ENCODE data around the gene KLRB1. TPM values are rescaled to one million over a fixed set of nuclear protein-coding genes. Genes with fewer than 3 reads are reported as not detected.
"Not testable (repeated sequence)": the region's sequence is repeated elsewhere in the genome, so short reads cannot be mapped to it uniquely, and the experiment has no call there.

Gene KLRB1
- total RNA-seq, 2 donors from 2014 or later = 1.7 to 2.6 TPM

GRCh38 chr12:9587987-9588600, 19.6 kb downstream of the KLRB1 start:
- no peak overlapping the region for H3K9ac ChIP-seq (ENCODE audit: low read depth in 2 of 2, low read length in 2 of 2)
- no peaks in the 10 kb centered on the region for H3K27me3 ChIP-seq
- H3K27ac ChIP-seq = no peak overlapping the region
- no peaks in the 10 kb centered on the region for H3K9me3 ChIP-seq
- H3K36me3 ChIP-seq = no peaks in the 10 kb centered on the region
- DNase-seq = no peak
- TF ChIP-seq CTCF (IDR thresholded peaks at IDR 0.05) = no peak
- intact Hi-C loops (cut with DNase I) = no loop called here
- no peak overlapping the region for H3K4me3 ChIP-seq
- no peaks in the 10 kb centered on the region for H3K4me1 ChIP-seq

- H3K36me3 ChIP-seq; H3K9me3 ChIP-seq; intact Hi-C loops (cut with DNase I); H3K9ac ChIP-seq (ENCODE audit: low read depth in 2 of 2, low read length in 2 of 2); DNase-seq; H3K4me1 ChIP-seq; H3K27me3 ChIP-seq; H3K27ac ChIP-seq; H3K4me3 ChIP-seq: not testable (repeated sequence)
These were observed 30.0 kb downstream of the KLRB1 start for GRCh38 chr12:9577729-9578128.

GRCh38 chr12:9567151-9567550, 40.6 kb downstream of the KLRB1 start:
- H3K4me1 ChIP-seq; H3K9me3 ChIP-seq; intact Hi-C loops (cut with DNase I); H3K27me3 ChIP-seq; DNase-seq; H3K9ac ChIP-seq (ENCODE audit: low read depth in 2 of 2, low read length in 2 of 2); H3K27ac ChIP-seq; H3K4me3 ChIP-seq; H3K36me3 ChIP-seq: not testable (repeated sequence)

GRCh38 chr12:9566113-9566512, 41.6 kb downstream of the KLRB1 start:
- H3K36me3 ChIP-seq; H3K4me1 ChIP-seq; H3K27ac ChIP-seq; H3K9ac ChIP-seq (ENCODE audit: low read depth in 2 of 2, low read length in 2 of 2); H3K4me3 ChIP-seq; H3K9me3 ChIP-seq; intact Hi-C loops (cut with DNase I); DNase-seq; H3K27me3 ChIP-seq: not testable (repeated sequence)

GRCh38 chr12:9564418-9564817, 43.3 kb downstream of the KLRB1 start:
- H3K4me1 ChIP-seq; DNase-seq; intact Hi-C loops (cut with DNase I); H3K27me3 ChIP-seq; H3K27ac ChIP-seq; H3K36me3 ChIP-seq; H3K4me3 ChIP-seq; H3K9me3 ChIP-seq; H3K9ac ChIP-seq (ENCODE audit: low read depth in 2 of 2, low read length in 2 of 2): not testable (repeated sequence)

- H3K9ac ChIP-seq (ENCODE audit: low read depth in 2 of 2, low read length in 2 of 2); H3K27ac ChIP-seq; intact Hi-C loops (cut with DNase I); H3K4me1 ChIP-seq; H3K9me3 ChIP-seq; H3K4me3 ChIP-seq; DNase-seq; H3K27me3 ChIP-seq; H3K36me3 ChIP-seq: not testable (repeated sequence)
These were observed 44.8 kb downstream of the KLRB1 start for GRCh38 chr12:9562841-9563453.

- H3K4me1 ChIP-seq; H3K36me3 ChIP-seq; intact Hi-C loops (cut with DNase I); H3K9ac ChIP-seq (ENCODE audit: low read depth in 2 of 2, low read length in 2 of 2); DNase-seq; H3K9me3 ChIP-seq; H3K27ac ChIP-seq; H3K4me3 ChIP-seq; H3K27me3 ChIP-seq: not testable (repeated sequence)
These were observed 62.2 kb downstream of the KLRB1 start for GRCh38 chr12:9545489-9545888.

Other genes with a start within 250 kb of the KLRB1 start
- 1 to 10 TPM; 3.3 to 6.8 TPM for gene CLEC2D, start 61.8 kb upstream of the KLRB1 start, total RNA-seq
- under 1 TPM in 1 of 2 donors, not detected in 1; 0.40 TPM for gene CLECL1, start 125.2 kb upstream of the KLRB1 start, total RNA-seq
- gene CD69, start 153.0 kb upstream of the KLRB1 start, total RNA-seq = 1 to 10 TPM; 1.4 to 3.2 TPM
- gene KLRF1, start 219.6 kb upstream of the KLRB1 start, total RNA-seq = under 1 TPM; 0.40 to 0.61 TPM